ENCODE measurements around the gene SNTG2. TPM values are rescaled to one million over a fixed set of nuclear protein-coding genes. Genes with fewer than 3 reads are reported as not detected.

Gene SNTG2
- total RNA-seq, 1 donor from 2014 or later: 7.7 TPM

DNA sequence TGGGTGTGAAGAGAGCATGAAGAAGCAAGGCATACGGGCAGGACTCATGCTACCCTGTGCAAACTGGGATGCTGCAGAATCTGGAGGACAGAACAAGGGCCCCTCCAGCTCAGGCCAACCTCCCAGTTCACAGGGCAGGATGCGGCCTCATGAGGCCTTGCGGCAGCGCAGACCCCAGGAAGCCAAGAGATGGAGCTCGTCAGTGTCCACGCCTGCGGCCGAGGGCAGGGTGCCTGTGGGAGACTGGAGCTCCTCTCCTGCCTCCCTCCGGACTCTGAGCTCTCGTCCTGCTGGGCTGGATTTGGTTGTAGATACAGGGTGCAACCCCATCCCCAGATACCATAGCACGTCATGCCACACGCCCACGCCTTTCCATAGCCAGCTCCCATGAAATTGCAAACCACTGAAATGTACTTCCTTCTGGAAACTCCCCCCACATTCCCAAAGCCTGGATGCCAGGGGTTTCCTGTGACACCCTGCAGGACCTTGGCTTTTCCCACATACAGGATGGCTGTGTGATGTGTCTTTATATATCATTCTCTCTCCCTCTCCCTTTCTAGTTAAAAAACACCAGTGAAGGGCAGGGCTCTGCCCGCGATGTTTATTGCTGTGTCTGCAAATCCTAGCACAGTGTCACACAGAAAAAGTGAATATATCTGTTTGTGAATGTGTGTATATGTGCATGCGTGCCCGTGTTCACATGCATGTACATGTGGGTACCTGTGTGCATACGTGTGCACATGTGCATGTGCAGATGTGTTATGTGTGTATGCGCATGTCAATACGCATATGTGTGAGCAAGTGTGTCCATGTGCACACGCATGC lies 12.3 kb upstream of the SNTG2 start:
- TF ChIP-seq, protein P1, sequence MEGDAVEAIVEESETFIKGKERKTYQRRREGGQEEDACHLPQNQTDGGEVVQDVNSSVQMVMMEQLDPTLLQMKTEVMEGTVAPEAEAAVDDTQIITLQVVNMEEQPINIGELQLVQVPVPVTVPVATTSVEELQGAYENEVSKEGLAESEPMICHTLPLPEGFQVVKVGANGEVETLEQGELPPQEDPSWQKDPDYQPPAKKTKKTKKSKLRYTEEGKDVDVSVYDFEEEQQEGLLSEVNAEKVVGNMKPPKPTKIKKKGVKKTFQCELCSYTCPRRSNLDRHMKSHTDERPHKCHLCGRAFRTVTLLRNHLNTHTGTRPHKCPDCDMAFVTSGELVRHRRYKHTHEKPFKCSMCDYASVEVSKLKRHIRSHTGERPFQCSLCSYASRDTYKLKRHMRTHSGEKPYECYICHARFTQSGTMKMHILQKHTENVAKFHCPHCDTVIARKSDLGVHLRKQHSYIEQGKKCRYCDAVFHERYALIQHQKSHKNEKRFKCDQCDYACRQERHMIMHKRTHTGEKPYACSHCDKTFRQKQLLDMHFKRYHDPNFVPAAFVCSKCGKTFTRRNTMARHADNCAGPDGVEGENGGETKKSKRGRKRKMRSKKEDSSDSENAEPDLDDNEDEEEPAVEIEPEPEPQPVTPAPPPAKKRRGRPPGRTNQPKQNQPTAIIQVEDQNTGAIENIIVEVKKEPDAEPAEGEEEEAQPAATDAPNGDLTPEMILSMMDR (IDR thresholded peaks at IDR 0.05; ENCODE audit: partially characterized antibody, unreplicated experiment): no peak
- Mint-ChIP-seq H3K9me3 (ENCODE audit: unreplicated experiment) (peaks cover 2% of the 10 kb centered on the region), H3K27me3 (ENCODE audit: unreplicated experiment) (peaks cover 3% of the 10 kb centered on the region), H3K27ac (ENCODE audit: unreplicated experiment) (no peak overlapping the region), H3K4me1 (ENCODE audit: low read depth, unreplicated experiment) (peaks cover 5% of the 10 kb centered on the region), H3K36me3 (ENCODE audit: unreplicated experiment) (peaks cover 2% of the 10 kb centered on the region), H3K4me3 (ENCODE audit: unreplicated experiment) (no peak overlapping the region)
- no peak for DNase-seq

DNA sequence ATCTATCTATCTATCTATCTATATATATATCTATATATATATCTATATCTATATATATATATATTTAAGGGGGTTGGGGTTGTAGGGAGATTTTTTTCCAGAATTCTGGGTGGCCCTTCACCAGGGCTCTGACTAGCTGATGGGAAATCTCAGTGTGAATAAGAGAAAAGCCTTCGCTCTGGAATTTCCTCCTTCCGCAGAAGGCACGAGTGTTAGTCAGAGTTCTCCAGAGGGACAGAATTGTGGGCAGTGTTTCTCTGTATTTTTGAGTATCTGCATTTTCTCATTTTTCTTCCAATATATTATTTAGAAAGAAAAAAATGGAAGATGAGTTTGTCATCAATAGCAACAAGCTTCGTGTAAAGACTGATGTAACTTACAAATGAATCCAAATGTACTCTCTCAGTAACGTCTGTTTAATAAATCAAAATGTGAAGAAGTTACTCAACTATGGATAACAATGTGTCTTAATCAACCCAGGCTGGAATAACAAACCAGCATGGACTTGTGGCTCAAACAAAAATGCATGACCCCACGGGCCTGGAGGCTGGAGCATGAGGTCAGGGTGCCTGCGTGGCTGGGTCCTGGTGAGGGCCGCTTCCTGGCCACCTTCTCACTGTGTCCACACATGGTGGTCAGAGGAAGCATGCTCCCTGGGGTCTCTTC lies 10.6 kb upstream of the SNTG2 start:
- peaks cover 3% of the 10 kb centered on the region for H3K27me3 Mint-ChIP-seq (ENCODE audit: unreplicated experiment)
- peaks cover 17% of the 10 kb centered on the region for H3K36me3 Mint-ChIP-seq (ENCODE audit: unreplicated experiment)
- DNase-seq: no peak
- TF ChIP-seq, protein P1 (IDR thresholded peaks at IDR 0.05; ENCODE audit: partially characterized antibody, unreplicated experiment): no peak
- H3K4me1 Mint-ChIP-seq (ENCODE audit: low read depth, unreplicated experiment): peaks cover 11% of the 10 kb centered on the region
- no peak overlapping the region for H3K4me3 Mint-ChIP-seq (ENCODE audit: unreplicated experiment)
- no peak overlapping the region for H3K27ac Mint-ChIP-seq (ENCODE audit: unreplicated experiment)
- H3K9me3 Mint-ChIP-seq (ENCODE audit: unreplicated experiment): peaks cover 7% of the 10 kb centered on the region

DNA sequence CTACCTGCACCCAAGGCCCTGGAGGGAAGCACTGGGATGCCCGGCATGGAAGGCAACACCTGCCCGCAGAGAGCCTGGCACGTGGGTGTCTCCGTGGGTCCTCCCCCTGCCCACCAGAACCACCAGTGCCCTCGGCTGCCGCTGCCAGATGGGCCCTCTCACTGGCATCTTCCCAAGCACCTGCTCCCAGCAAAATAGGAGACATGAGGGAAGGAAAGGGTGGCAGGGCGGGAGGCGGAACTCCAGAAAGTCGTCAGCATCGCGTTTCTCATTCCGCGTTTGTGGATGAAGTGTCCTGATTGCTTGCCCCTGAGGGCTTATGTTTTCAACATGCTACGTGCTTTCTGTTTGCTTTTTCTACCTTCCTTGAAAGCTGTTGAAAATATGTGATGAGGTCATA lies 8.8 kb upstream of the SNTG2 start:
- Mint-ChIP-seq H3K9me3 (ENCODE audit: unreplicated experiment) (peaks cover 7% of the 10 kb centered on the region), H3K4me3 (ENCODE audit: unreplicated experiment) (no peak overlapping the region), H3K27me3 (ENCODE audit: unreplicated experiment) (peaks cover 3% of the 10 kb centered on the region), H3K27ac (ENCODE audit: unreplicated experiment) (no peak overlapping the region), H3K4me1 (ENCODE audit: low read depth, unreplicated experiment) (peaks cover 11% of the 10 kb centered on the region), H3K36me3 (ENCODE audit: unreplicated experiment) (peaks cover 17% of the 10 kb centered on the region)
- TF ChIP-seq, protein P1 (IDR thresholded peaks at IDR 0.05; ENCODE audit: partially characterized antibody, unreplicated experiment): no peak
- DNase-seq: no peak

DNA sequence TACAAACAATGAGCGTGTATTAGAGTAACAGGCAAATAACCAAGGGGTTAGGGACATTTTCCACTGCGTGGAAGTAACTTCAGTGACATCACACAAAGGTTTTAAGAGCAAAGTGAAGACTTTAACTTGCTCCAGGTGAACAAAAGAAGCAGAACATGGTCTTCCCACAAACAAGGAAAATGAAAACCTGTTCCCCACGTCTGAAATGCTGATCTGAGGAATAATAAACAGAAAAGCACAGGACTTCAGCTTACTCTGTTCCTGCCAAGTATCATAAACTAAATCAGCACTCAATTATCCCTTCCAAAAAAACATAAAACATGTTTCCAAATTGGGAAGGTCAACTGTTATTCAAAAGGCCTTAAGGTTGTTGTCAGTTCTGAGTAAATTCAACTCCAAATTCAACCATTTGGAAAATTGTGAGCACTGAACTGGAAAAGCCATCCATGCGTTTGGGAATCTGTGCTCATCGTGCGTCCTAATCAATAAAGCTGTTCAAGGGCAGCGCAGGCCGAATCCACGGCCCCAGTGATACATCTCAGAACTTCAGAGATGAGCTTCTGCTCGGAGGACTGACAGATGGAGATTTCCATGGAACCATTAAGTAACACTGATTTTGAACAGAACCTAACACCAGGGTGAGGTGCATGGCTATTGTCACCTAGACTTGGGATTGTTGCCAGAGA lies 7.7 kb upstream of the SNTG2 start:
- peaks cover 3% of the 10 kb centered on the region for H3K27me3 Mint-ChIP-seq (ENCODE audit: unreplicated experiment)
- no peak overlapping the region for H3K4me3 Mint-ChIP-seq (ENCODE audit: unreplicated experiment)
- peaks cover 5% of the 10 kb centered on the region for H3K9me3 Mint-ChIP-seq (ENCODE audit: unreplicated experiment)
- peaks cover 11% of the 10 kb centered on the region for H3K4me1 Mint-ChIP-seq (ENCODE audit: low read depth, unreplicated experiment)
- TF ChIP-seq, protein P1 (IDR thresholded peaks at IDR 0.05; ENCODE audit: partially characterized antibody, unreplicated experiment): no peak
- H3K27ac Mint-ChIP-seq (ENCODE audit: unreplicated experiment): peak overlapping the region; percentile 52
- H3K36me3 Mint-ChIP-seq (ENCODE audit: unreplicated experiment): peaks cover 17% of the 10 kb centered on the region
- DNase-seq: no peak

All from glutamatergic neuron (in vitro differentiated cells).